Panc1 (cell line): ENCODE measurements around the gene ERGIC1. TPM values are rescaled to one million over a fixed set of nuclear protein-coding genes. Genes with fewer than 3 reads are reported as not detected.

ENCODE experiments used
- ATAC-seq: fragments of 200-7000 bp; cut with Tn5 transposase; 2 replicates; pipeline ENCODE4 v1.9.1; 2020; ENCODE audit warnings: mild to moderate bottlenecking, moderate library complexity
- BruUV-seq: library from RNA; stranded (reverse); fragments of 400-500 nt; replicated peaks from 2 replicates; lab custom pipeline; 2021; lab: Mats Ljungman, UMichigan
- CTCF ChIA-PET: fragments of 300-600 bp; sonication (Branson Sonifier 250); formaldehyde crosslinking; loops from one replicate; lab custom pipeline; 2022; ENCODE audit warnings: antibody characterized with exemption; lab: Charles Lee
- POLR2A ChIA-PET: fragments of 300-600 bp; sonication (Branson Sonifier 250); formaldehyde crosslinking; loops from one replicate; lab custom pipeline; 2022; ENCODE audit warnings: antibody characterized with exemption; lab: Charles Lee
- DNase-seq: peaks from one replicate; pipeline ENCODE4 v3.0.0-alpha.2; 2010; ENCODE audit warnings: low read depth, low spot score
- H3K27ac ChIP-seq: 2 replicates; pipeline ENCODE4 v1.5.1; 2011; ENCODE audit warnings: mild to moderate bottlenecking, low read length, inconsistent platforms
- H3K27me3 ChIP-seq: fragments of 200-500 bp; sonication (Bioruptor generic); 2 replicates; pipeline ENCODE4 v1.6.0; 2014; ENCODE audit warnings: low read length, inconsistent platforms; ENCODE audit not compliant: control insufficient read depth, insufficient read depth
- H3K36me3 ChIP-seq: fragments of 200-500 bp; sonication (Bioruptor generic); 2 replicates; pipeline ENCODE4 v1.5.1; 2014; ENCODE audit warnings: inconsistent platforms, mild to moderate bottlenecking, low read length, moderate library complexity; ENCODE audit not compliant: control insufficient read depth, insufficient read depth
- H3K4me1 ChIP-seq: 2 replicates; pipeline ENCODE4 v1.5.1; 2011; ENCODE audit warnings: inconsistent platforms, mild to moderate bottlenecking, low read length, moderate library complexity; ENCODE audit not compliant: control insufficient read depth, insufficient read depth
- H3K4me3 ChIP-seq, 2 experiments: 2 replicates each; pipeline ENCODE4 v1.5.1; 2011 to 2012; ENCODE audit warnings: low read depth in 2 of 2, low read length in 2 of 2, mild to moderate bottlenecking in 2 of 2, inconsistent platforms in 1 of 2, moderate library complexity in 1 of 2
- H3K9me3 ChIP-seq: fragments of 200-500 bp; sonication (Bioruptor generic); 2 replicates; pipeline ENCODE4 v1.5.1; 2014; ENCODE audit warnings: low read depth, mild to moderate bottlenecking, inconsistent platforms, low read length, moderate library complexity; ENCODE audit not compliant: control insufficient read depth, insufficient read depth
- CTCF ChIP-seq: fragments of 450-650 bp; IDR thresholded peaks from 2 replicates; pipeline ENCODE4 v1.5.1; 2017; ENCODE audit warnings: mild to moderate bottlenecking
- POLR2AphosphoS5 ChIP-seq: IDR thresholded peaks from 2 replicates; pipeline ENCODE4 v1.6.1; 2012; ENCODE audit warnings: mild to moderate bottlenecking, low read depth, low read length, moderate library complexity
- REST ChIP-seq, 2 experiments: IDR thresholded peaks; 2 replicates each; pipeline ENCODE4 v1.6.1; 2011 to 2012; ENCODE audit warnings: low read depth in 2 of 2, control low read depth in 1 of 2, low read length in 1 of 2, mild to moderate bottlenecking in 1 of 2, moderate library complexity in 1 of 2; ENCODE audit not compliant: insufficient read depth in 1 of 2
- SIN3A ChIP-seq: IDR thresholded peaks from 2 replicates; pipeline ENCODE4 v1.6.1; 2012; ENCODE audit warnings: low read depth, mild to moderate bottlenecking, low read length, moderate library complexity, borderline replicate concordance; ENCODE audit not compliant: insufficient read depth
- TCF7L2 ChIP-seq: IDR thresholded peaks from 2 replicates; pipeline ENCODE4 v1.6.1; 2011; ENCODE audit warnings: mild to moderate bottlenecking, low read depth, low read length, inconsistent platforms
- in situ Hi-C: cut with HindIII; loops from 2 replicates; pipeline ENCODE4 v1.10.0; 2016; ENCODE audit warnings: low sequenced_read_pairs, low pct_unique_long_range_greater_than_20kb
- intact Hi-C: fragments of 100-400 bp; cut with micrococcal nuclease; formaldehyde crosslinking; loops from one replicate; pipeline ENCODE4 v1.10.0; 2022; ENCODE audit not compliant: unreplicated experiment
- total RNA-seq: library from RNA; stranded (reverse); gene quantifications from one replicate; pipeline ENCODE4 v1.2.1, GENCODE V29; 2021; ENCODE audit not compliant: unreplicated experiment

Gene ERGIC1
- total RNA-seq, 1 experiment from 2014 or later, result 206 TPM

- no TSS peak for BruUV-seq
- H3K4me1 ChIP-seq, result peaks cover 9% of the 10 kb centered on the region; the same call in 1 of the 2 replicates
- CTCF ChIA-PET, result no interaction called here
- intact Hi-C loops, result no loop called here
- H3K9me3 ChIP-seq, result peaks cover 3% of the 10 kb centered on the region; the same call in 1 of the 2 replicates
- H3K4me3 ChIP-seq, result no peak overlapping the region
- peaks cover 5% of the 10 kb centered on the region; the same call in 1 of the 2 replicates for H3K36me3 ChIP-seq
- no peak for ATAC-seq
- H3K27ac ChIP-seq, result peak overlapping the region; percentile 52; the same call in 1 of the 2 replicates
- no peak for TF ChIP-seq SIN3A
- no peak for TF ChIP-seq CTCF
- TF ChIP-seq REST (IDR thresholded peaks at IDR 0.05; ENCODE audit: insufficient read depth in 1 of 2, low read depth in 2 of 2, low read length in 1 of 2), result no peak
- TF ChIP-seq TCF7L2, result no peak
- TF ChIP-seq POLR2AphosphoS5, result no peak
- no peaks in the 10 kb centered on the region for H3K27me3 ChIP-seq
- no peak for DNase-seq
- POLR2A ChIA-PET, result no interaction called here
- in situ Hi-C loops, result no loop called here
These were observed 52.4 kb downstream of the ERGIC1 start for GRCh38 chr5:172886476-172886875.

- intact Hi-C loops (no loop called here), in situ Hi-C loops (no loop called here)
- ChIA-PET POLR2A (no interaction called here), CTCF (no interaction called here)
- no TSS peak for BruUV-seq
- Histone ChIP-seq H3K4me1 (peaks cover 12% of the 10 kb centered on the region), H3K27ac (peak overlapping the region; percentile 52; the same call in 1 of the 2 replicates), H3K4me3 (no peak overlapping the region), H3K36me3 (peaks cover 5% of the 10 kb centered on the region; the same call in 1 of the 2 replicates), H3K27me3 (no peaks in the 10 kb centered on the region), H3K9me3 (peaks cover 3% of the 10 kb centered on the region; the same call in 1 of the 2 replicates)
- ATAC-seq (no peak), DNase-seq (no peak)
- TF ChIP-seq TCF7L2, result no peak
- no peak for TF ChIP-seq SIN3A
- TF ChIP-seq CTCF, result no peak
- no peak for TF ChIP-seq POLR2AphosphoS5
- TF ChIP-seq REST (IDR thresholded peaks at IDR 0.05; ENCODE audit: insufficient read depth in 1 of 2, low read depth in 2 of 2, low read length in 1 of 2), result no peak
These were observed 53.0 kb downstream of the ERGIC1 start for GRCh38 chr5:172886974-172887501.
